ENCODE results near the gene SPATA20. TPM values are rescaled to one million over a fixed set of nuclear protein-coding genes. Genes with fewer than 3 reads are reported as not detected.
A peak's percentile ranks its signal among the peaks of the same experiment; 100 is the strongest.

Gene SPATA20
- total and polyA plus RNA-seq, 2 of the 8 experiments (the other 6 are each of a cell fraction or from before 2014, with no cell fraction given) = 16.2 to 17.5 TPM

- no peak overlapping the region; the same call in 1 of the 2 replicates for H3K18ac ChIP-seq (ENCODE audit: extremely low read depth, low read length)
- WGBS, 2 experiments (ENCODE audit: extremely low coverage in 1 of 2, insufficient coverage in 1 of 2, insufficient read length in 1 of 2, insufficient replicate concordance in 2 of 2, low coverage in 1 of 2, low lambda C conversion rate in 2 of 2, missing lambda C conversion rate in 1 of 2) = 86% methylated on average over 5 of the region's 9 CpGs; no CpG with 5 or more reads in 1 of the 2 experiments
- H2AFZ ChIP-seq (ENCODE audit: low read length) = no peak overlapping the region
- peak overlapping the region; percentile 39; the same call in 1 of the 2 replicates for H2BK12ac ChIP-seq (ENCODE audit: low read depth, low read length)
- ChIA-PET POLR2A (ENCODE audit: partially characterized antibody) (no interaction called here), CTCF (ENCODE audit: partially characterized antibody) (interaction anchor here (0.6 to 10.2 kb wide), 5 partner anchors 9 to 45 kb away, joined by 3 to 95 read pairs (median 4); no protein-coding TSS in a partner anchor)
- peaks cover 2 to 5% of the 10 kb centered on the region in 2 experiments for H4K20me1 ChIP-seq (replicated peaks in 1 of 2; ENCODE audit: control insufficient read depth in 1 of 2, insufficient read depth in 2 of 2, low read length in 2 of 2)
- H2BK120ac ChIP-seq (replicated peaks; ENCODE audit: low read depth, low read length) = no peak overlapping the region
- H3K79me1 ChIP-seq (ENCODE audit: low read depth, low read length) = no peaks in the 10 kb centered on the region
- H3K14ac ChIP-seq (ENCODE audit: insufficient read length) = no peak overlapping the region
- no peak overlapping the region for H4K91ac ChIP-seq (replicated peaks; ENCODE audit: insufficient read length, low read length)
- peak overlapping the region; percentile 66; the same call in 1 of the 2 replicates for H2BK5ac ChIP-seq (ENCODE audit: low read depth, low read length)
- no peak overlapping the region for H3K23ac ChIP-seq (ENCODE audit: insufficient read length)
- no peak overlapping the region for H3K27ac ChIP-seq (ENCODE audit: low read depth, low read length)
- no peak for TF ChIP-seq KDM1A (IDR thresholded peaks at IDR 0.05; ENCODE audit: borderline replicate concordance, low read length)
- no peak for TF ChIP-seq POLR2A (IDR thresholded peaks at IDR 0.05; ENCODE audit: control extremely low read depth in 1 of 2, low read depth in 2 of 2, low read length in 2 of 2)
- TF ChIP-seq CEBPB (IDR thresholded peaks at IDR 0.05; ENCODE audit: low read depth, low read length) = no peak
- TF ChIP-seq TBP (IDR thresholded peaks at IDR 0.05; ENCODE audit: low read depth, low read length) = no peak
- TF ChIP-seq POLR2AphosphoS5 (IDR thresholded peaks at IDR 0.05; ENCODE audit: low read depth, low read length) = no peak
- TF ChIP-seq GABPA (IDR thresholded peaks at IDR 0.05; ENCODE audit: borderline replicate concordance, insufficient read depth, low read length) = no peak
- no peak for TF ChIP-seq SUZ12 (IDR thresholded peaks at IDR 0.05; ENCODE audit: low read length)
- no peak overlapping the region for H2AK5ac ChIP-seq (ENCODE audit: low read depth, low read length)
- H3K4ac ChIP-seq (replicated peaks; ENCODE audit: insufficient read length, low read depth, low read length) = no peak overlapping the region
- H3K36me3 ChIP-seq (ENCODE audit: control insufficient read depth in 2 of 4, insufficient read depth in 4 of 4, low read length in 3 of 4) = peaks cover 0 to 3% (median 0%) of the 10 kb centered on the region in 4 experiments; a peak in 1 of 8 replicates
- no peak overlapping the region for H3K4me2 ChIP-seq (ENCODE audit: insufficient read depth in 1 of 2, low read depth in 2 of 2, low read length in 2 of 2)
- H3K4me3 ChIP-seq (ENCODE audit: extremely low read depth in 1 of 4, insufficient read depth in 2 of 4, low read depth in 3 of 4, low read length in 4 of 4) = no peak overlapping the region
- H4K8ac ChIP-seq (ENCODE audit: extremely low read depth, insufficient read depth, low read length) = no peak overlapping the region
- FAIRE-seq (no peak), DNase-seq (ENCODE audit: low read depth in 1 of 2, low spot score in 2 of 2) (no peak)
- H3K9me3 ChIP-seq (ENCODE audit: insufficient read depth in 2 of 2, low read depth in 1 of 2, low read length in 1 of 2) = no peaks in the 10 kb centered on the region
- H3K23me2 ChIP-seq (ENCODE audit: low read depth, low read length) = no peaks in the 10 kb centered on the region
- no peak overlapping the region for H3K56ac ChIP-seq (replicated peaks; ENCODE audit: insufficient read length, low read depth, low read length)
- H2BK20ac ChIP-seq (ENCODE audit: low read length) = no peak overlapping the region
- H3K79me2 ChIP-seq (ENCODE audit: control insufficient read depth in 1 of 2, insufficient read depth in 2 of 2, low read length in 2 of 2) = no peaks in the 10 kb centered on the region
- H3K4me1 ChIP-seq (replicated peaks in 1 of 4; ENCODE audit: control insufficient read depth in 3 of 4, insufficient read depth in 4 of 4, low read length in 3 of 4) = peaks cover 0 to 12% (median 6%) of the 10 kb centered on the region in 4 experiments; a peak in 5 of 7 replicates
- H4K5ac ChIP-seq (ENCODE audit: insufficient read length, low read depth, low read length) = no peak overlapping the region
- no peaks in the 10 kb centered on the region; a peak in 1 of 7 replicates for H3K27me3 ChIP-seq (replicated peaks in 1 of 4; ENCODE audit: control insufficient read depth in 3 of 4, extremely low read depth in 1 of 4, insufficient read depth in 3 of 4, low read length in 3 of 4)
- H2BK15ac ChIP-seq (ENCODE audit: low read length) = no peak overlapping the region
- H3K9ac ChIP-seq (replicated peaks in 1 of 4; ENCODE audit: extremely low read depth in 1 of 4, low read depth in 3 of 4, low read length in 3 of 4) = no peak overlapping the region
Measured at GRCh38 chr17:50580646-50581045, 33.7 kb downstream of the SPATA20 start.
